ENCODE measurements around the gene CD58. TPM values are rescaled to one million over a fixed set of nuclear protein-coding genes. Genes with fewer than 3 reads are reported as not detected.

CD58 gene
- total RNA-seq, 1 experiment from 2014 or later: 8.2 TPM

GRCh38 chr1:116487583-116487982 is 83.2 kb downstream of the CD58 start:
- TF ChIP-seq CTCF (conservative IDR thresholded peaks at IDR 0.05; ENCODE audit: low read depth, low read length) (no peak), EZH2 (IDR thresholded peaks at IDR 0.05; ENCODE audit: borderline replicate concordance, low read depth, low read length, poor library complexity, severe bottlenecking) (no peak)
- Histone ChIP-seq H3K4me3 (ENCODE audit: low read depth, low read length, poor library complexity, severe bottlenecking) (no peak overlapping the region), H3K27ac (ENCODE audit: low read depth, low read length, poor library complexity, severe bottlenecking) (peak overlapping the region; percentile 27), H3K9me3 (ENCODE audit: low read depth, low read length, poor library complexity, severe bottlenecking) (no peaks in the 10 kb centered on the region), H3K27me3 (replicated peaks; ENCODE audit: insufficient read depth, low read depth, low read length, poor library complexity) (no peaks in the 10 kb centered on the region), H3K4me1 (ENCODE audit: insufficient read depth, low read length, poor library complexity, severe bottlenecking) (peaks cover 59% of the 10 kb centered on the region), H3K36me3 (ENCODE audit: insufficient read depth, low read length, poor library complexity, severe bottlenecking) (no peaks in the 10 kb centered on the region)
- POLR2A ChIA-PET (ENCODE audit: low non-redundant PET): no interaction called here
- CTCF ChIA-PET: interaction anchor here (0.6 to 3.9 kb wide), 3 partner anchors 348 to 712 kb away, joined by 3 to 112 read pairs (median 3); no protein-coding TSS in a partner anchor
- no TSS peak for BruUV-seq (replicated peaks)
- intact Hi-C loops (cut with micrococcal nuclease; ENCODE audit: unreplicated experiment): loop anchor here (5.0 kb wide), 1 partner anchor 115 kb away; the partner anchor contains the start of gene ATP1A1
- no peak for DNase-seq (ENCODE audit: low spot score)

- TF ChIP-seq EZH2 (IDR thresholded peaks at IDR 0.05; ENCODE audit: borderline replicate concordance, low read depth, low read length, poor library complexity, severe bottlenecking) (no peak), CTCF (conservative IDR thresholded peaks at IDR 0.05; ENCODE audit: low read depth, low read length) (no peak)
- intact Hi-C loops (cut with micrococcal nuclease; ENCODE audit: unreplicated experiment): loop anchor here (5.0 kb wide), 1 partner anchor 115 kb away; the partner anchor contains the start of gene ATP1A1
- no peaks in the 10 kb centered on the region for H3K27me3 ChIP-seq (replicated peaks; ENCODE audit: insufficient read depth, low read depth, low read length, poor library complexity)
- H3K9me3 ChIP-seq (ENCODE audit: low read depth, low read length, poor library complexity, severe bottlenecking): no peaks in the 10 kb centered on the region
- H3K36me3 ChIP-seq (ENCODE audit: insufficient read depth, low read length, poor library complexity, severe bottlenecking): no peaks in the 10 kb centered on the region
- no peak for DNase-seq (ENCODE audit: low spot score)
- H3K4me1 ChIP-seq (ENCODE audit: insufficient read depth, low read length, poor library complexity, severe bottlenecking): peaks cover 54% of the 10 kb centered on the region
- H3K4me3 ChIP-seq (ENCODE audit: low read depth, low read length, poor library complexity, severe bottlenecking): no peak overlapping the region
- ChIA-PET POLR2A (ENCODE audit: low non-redundant PET) (no interaction called here), CTCF (interaction anchor here (0.8 to 3.9 kb wide), 2 partner anchors 347 to 356 kb away, joined by 3 to 112 read pairs; no protein-coding TSS in a partner anchor)
- no TSS peak for BruUV-seq (replicated peaks)
- no peak overlapping the region for H3K27ac ChIP-seq (ENCODE audit: low read depth, low read length, poor library complexity, severe bottlenecking)
Measured at GRCh38 chr1:116487031-116487430, 83.8 kb downstream of the CD58 start.

GRCh38 chr1:116486424-116486823 is 84.4 kb downstream of the CD58 start:
- ChIA-PET CTCF (interaction anchor here (1.0 to 3.9 kb wide), 4 partner anchors 12 to 466 kb away, joined by 3 to 112 read pairs (median 14); no protein-coding TSS in a partner anchor), POLR2A (ENCODE audit: low non-redundant PET) (no interaction called here)
- no TSS peak for BruUV-seq (replicated peaks)
- peak overlapping the region; percentile 78 for H3K27ac ChIP-seq (ENCODE audit: low read depth, low read length, poor library complexity, severe bottlenecking)
- no peaks in the 10 kb centered on the region for H3K36me3 ChIP-seq (ENCODE audit: insufficient read depth, low read length, poor library complexity, severe bottlenecking)
- no peak for TF ChIP-seq EZH2 (IDR thresholded peaks at IDR 0.05; ENCODE audit: borderline replicate concordance, low read depth, low read length, poor library complexity, severe bottlenecking)
- no peak for TF ChIP-seq CTCF (conservative IDR thresholded peaks at IDR 0.05; ENCODE audit: low read depth, low read length)
- H3K9me3 ChIP-seq (ENCODE audit: low read depth, low read length, poor library complexity, severe bottlenecking): no peaks in the 10 kb centered on the region
- no peak overlapping the region for H3K4me3 ChIP-seq (ENCODE audit: low read depth, low read length, poor library complexity, severe bottlenecking)
- DNase-seq (ENCODE audit: low spot score): no peak
- intact Hi-C loops (cut with micrococcal nuclease; ENCODE audit: unreplicated experiment): loop anchor here (5.0 kb wide), 1 partner anchor 114 kb away; the partner anchor contains the start of gene ATP1A1
- no peaks in the 10 kb centered on the region for H3K27me3 ChIP-seq (replicated peaks; ENCODE audit: insufficient read depth, low read depth, low read length, poor library complexity)
- H3K4me1 ChIP-seq (ENCODE audit: insufficient read depth, low read length, poor library complexity, severe bottlenecking): peaks cover 53% of the 10 kb centered on the region

Data from A673 (cell line).